AG04449 (cell line): ENCODE measurements around the gene TRAPPC4.
"Not testable (repeated sequence)": the region's sequence is repeated elsewhere in the genome, so short reads cannot be mapped to it uniquely, and the experiment has no call there.

Experiments used
- CTCF ChIA-PET: fragments of 350-600 bp; formaldehyde crosslinking; extraction: SDS; loops from one replicate; lab custom pipeline; 2021; ENCODE audit warnings: antibody characterized with exemption; lab: Yijun Ruan, JAX
- POLR2A ChIA-PET: fragments of 400-600, 350-600 bp; formaldehyde crosslinking; extraction: SDS; loops from one replicate; lab custom pipeline; 2020; ENCODE audit warnings: antibody characterized with exemption, inconsistent platforms; lab: Yijun Ruan, JAX
- DNase-seq: peaks from one replicate; pipeline ENCODE4 v3.0.0-alpha.2; 2010; ENCODE audit warnings: low read depth, low spot score
- H3K4me3 ChIP-seq: 2 replicates; pipeline ENCODE4 v1.5.1; 2011; ENCODE audit warnings: low read depth, mild to moderate bottlenecking, control low read depth, low read length
- TF ChIP-seq, protein P1 (sequence below): IDR thresholded peaks from one replicate; pipeline ENCODE4 v1.5.1; 2011; ENCODE audit warnings: mild to moderate bottlenecking, moderate library complexity, low read length, control low read depth, inconsistent platforms; ENCODE audit not compliant: insufficient read depth; ENCODE audit errors: missing control alignments

TRAPPC4 gene

DNA sequence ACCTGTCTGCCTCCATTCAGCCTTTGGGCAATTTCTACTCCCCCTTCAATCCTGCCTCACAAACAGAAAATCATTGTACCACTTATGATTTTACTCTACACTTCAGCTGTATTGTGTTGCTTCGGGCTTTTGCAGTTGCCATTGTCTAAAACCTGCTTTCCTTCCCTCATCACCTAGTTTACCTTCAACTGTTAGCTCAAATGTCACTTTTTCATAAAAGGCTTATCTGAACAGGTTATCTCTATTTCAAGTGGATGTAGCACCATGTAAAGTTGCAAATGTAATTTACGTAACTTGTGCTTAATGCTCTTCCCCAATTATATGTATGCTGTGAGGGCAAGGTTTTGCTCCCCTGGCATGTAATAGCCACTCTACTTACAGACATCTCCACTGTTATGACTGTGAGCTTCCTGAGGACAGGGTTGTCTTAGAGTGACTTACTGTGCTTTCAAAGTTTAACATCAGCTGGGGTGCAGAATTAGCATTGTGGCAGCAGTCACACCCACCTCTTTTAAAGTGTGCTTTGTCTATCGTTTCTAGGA is 5.9 kb upstream of the TRAPPC4 start:
- TF ChIP-seq, protein P1, sequence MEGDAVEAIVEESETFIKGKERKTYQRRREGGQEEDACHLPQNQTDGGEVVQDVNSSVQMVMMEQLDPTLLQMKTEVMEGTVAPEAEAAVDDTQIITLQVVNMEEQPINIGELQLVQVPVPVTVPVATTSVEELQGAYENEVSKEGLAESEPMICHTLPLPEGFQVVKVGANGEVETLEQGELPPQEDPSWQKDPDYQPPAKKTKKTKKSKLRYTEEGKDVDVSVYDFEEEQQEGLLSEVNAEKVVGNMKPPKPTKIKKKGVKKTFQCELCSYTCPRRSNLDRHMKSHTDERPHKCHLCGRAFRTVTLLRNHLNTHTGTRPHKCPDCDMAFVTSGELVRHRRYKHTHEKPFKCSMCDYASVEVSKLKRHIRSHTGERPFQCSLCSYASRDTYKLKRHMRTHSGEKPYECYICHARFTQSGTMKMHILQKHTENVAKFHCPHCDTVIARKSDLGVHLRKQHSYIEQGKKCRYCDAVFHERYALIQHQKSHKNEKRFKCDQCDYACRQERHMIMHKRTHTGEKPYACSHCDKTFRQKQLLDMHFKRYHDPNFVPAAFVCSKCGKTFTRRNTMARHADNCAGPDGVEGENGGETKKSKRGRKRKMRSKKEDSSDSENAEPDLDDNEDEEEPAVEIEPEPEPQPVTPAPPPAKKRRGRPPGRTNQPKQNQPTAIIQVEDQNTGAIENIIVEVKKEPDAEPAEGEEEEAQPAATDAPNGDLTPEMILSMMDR = no peak
- ChIA-PET CTCF (interaction anchor here (0.8 to 2.2 kb wide), 2 partner anchors 9 to 14 kb away, joined by 3 to 6 read pairs; no protein-coding TSS in a partner anchor), POLR2A (no interaction called here)
- no peak for DNase-seq
- no peak overlapping the region for H3K4me3 ChIP-seq

DNA sequence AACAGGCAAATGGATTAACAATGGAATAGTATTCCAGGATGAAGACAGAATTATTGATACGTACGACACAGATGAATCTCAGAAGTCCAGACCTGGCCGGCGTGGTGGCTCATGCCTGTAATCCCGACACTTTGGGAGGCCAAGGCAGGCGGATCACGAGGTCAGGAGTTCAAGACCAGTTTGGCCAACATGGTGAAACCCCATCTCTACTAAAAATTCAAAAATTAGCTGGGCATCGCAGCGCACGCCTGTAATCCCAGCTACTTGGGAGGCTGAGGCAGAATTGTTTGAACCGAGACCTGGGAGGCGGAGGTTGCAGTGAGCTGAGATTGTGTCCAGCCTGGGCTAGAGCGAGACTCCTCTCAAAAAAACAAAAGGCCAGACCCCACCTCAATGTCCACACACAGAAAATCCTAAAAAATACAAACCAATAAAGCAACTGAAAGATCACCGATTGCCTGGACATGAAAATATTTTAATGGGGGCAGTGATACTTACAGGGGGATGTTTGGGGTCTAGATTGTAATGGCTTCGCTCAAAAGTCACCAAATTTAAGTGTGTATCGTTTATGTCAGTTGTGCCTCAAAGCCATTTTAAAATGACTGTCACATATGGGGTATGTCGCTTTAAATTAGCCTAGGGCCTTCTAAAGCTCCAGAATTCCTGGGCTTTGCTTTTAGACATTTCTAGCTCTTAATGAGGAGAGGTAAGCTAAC is 4.2 kb upstream of the TRAPPC4 start:
- ChIA-PET CTCF (interaction anchor here (0.8 to 2.2 kb wide), 4 partner anchors 11 to 42 kb away, joined by 3 to 9 read pairs (median 4); no protein-coding TSS in a partner anchor), POLR2A (no interaction called here)
- TF ChIP-seq, protein P1 = no peak
- H3K4me3 ChIP-seq = no peak overlapping the region
- DNase-seq = no peak

DNA sequence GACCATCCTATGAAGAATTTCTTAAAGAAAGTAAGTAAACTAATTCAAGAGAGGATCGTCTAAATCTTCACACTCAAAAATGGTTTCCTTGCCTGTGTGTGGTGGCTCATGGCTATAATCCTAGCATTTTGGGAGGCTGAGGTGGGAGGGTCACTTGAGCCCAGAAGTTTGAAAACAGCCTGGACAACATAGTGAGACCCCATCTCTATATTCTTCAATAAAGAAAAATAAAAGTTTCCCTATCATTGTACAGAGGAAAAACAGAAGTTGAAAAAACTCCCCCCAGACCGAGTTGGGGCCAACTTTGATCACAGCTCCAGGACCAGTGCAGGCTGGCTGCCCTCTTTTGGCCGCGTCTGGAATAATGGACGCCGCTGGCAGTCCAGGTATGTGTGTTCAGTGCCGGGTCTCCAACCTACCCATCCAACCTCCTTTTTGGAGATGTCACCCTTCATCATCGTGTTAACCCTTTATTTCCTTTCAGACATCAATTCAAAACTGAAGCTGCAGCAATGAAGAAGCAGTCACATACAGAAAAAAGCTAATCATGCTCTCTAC is 3.4 kb upstream of the TRAPPC4 start:
- TF ChIP-seq, protein P1 = no peak
- ChIA-PET CTCF (interaction anchor here (0.6 to 1.4 kb wide), 6 partner anchors 9 to 326 kb away, joined by 3 to 9 read pairs (median 4); no protein-coding TSS in a partner anchor), POLR2A (no interaction called here)
- DNase-seq = no peak
- H3K4me3 ChIP-seq = no peak overlapping the region

DNA sequence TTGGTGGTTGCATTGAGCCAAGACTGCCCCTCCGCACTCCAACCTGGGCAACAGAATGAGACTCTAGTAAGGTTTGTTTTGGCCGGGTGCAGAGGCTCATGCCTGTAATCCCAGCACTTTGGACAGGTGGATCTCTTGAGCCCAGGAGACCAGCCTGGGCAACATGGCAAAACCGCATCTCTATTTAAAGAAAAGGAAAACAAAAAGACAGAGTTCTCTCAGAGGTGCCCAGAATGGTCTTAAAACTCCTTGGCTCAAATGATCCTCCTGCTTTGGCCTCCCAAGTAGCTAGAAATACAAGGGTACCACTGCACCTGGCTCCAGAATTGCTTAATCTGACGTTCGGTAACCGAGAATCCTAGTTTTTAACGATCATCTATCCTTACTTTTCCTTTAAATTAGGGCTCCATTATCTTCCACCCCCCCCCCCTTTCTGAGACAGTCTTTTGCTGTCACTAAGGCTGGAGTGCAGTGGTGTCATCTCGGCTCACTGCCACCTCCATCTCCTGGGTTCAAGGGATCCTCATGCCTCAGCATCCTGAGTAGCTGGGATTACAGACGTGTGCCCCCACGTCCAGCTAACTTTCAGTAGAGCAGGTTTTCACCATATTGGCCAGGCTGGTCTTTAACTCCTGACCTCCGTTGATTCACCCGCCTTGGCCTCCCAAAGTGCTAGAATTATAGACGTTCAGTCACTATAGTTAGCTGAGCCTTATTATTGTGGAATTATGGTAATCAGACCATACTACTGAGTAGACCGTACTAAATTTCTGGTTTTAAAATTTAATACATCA is 2.2 kb upstream of the TRAPPC4 start:
- no peak for DNase-seq
- ChIA-PET POLR2A (interaction anchor here (0.7 to 1.0 kb wide), 2 partner anchors 18 to 409 kb away, joined by 3 read pairs; partner anchors contain the start of genes CENATAC and PHLDB1), CTCF (interaction anchor here (0.9 to 8.5 kb wide), 6 partner anchors 13 to 327 kb away, joined by 3 to 54 read pairs (median 4); partner anchors contain the start of gene SLC37A4)
- TF ChIP-seq, protein P1 = no peak
- peak overlapping the region; percentile 18 for H3K4me3 ChIP-seq

DNA sequence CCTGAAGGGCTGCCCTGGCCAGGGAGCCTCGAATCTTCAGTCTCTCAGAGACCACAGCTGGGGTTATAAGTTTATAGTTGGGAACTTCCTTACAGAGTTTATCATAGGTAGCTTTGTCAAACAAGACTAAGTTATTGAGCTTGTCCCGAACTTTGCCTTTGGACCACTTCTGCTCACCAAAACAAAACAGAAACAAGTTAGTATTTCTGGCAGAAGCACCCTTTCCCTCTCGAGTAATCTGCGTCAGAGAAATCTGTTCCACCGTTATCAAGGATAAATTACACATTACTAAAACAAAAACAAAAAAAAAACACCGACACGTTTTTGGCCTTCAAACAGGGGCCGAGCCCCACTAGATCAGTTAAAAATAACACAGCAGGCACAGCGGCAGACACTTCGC is 1.2 kb upstream of the TRAPPC4 start:
- DNase-seq, POLR2A ChIA-PET: not testable (repeated sequence)
- CTCF ChIA-PET = interaction anchor here (0.9 to 8.5 kb wide), 2 partner anchors 14 to 87 kb away, joined by 3 to 54 read pairs; partner anchors contain the start of gene SLC37A4
- H3K4me3 ChIP-seq = peak overlapping the region; percentile 94

DNA sequence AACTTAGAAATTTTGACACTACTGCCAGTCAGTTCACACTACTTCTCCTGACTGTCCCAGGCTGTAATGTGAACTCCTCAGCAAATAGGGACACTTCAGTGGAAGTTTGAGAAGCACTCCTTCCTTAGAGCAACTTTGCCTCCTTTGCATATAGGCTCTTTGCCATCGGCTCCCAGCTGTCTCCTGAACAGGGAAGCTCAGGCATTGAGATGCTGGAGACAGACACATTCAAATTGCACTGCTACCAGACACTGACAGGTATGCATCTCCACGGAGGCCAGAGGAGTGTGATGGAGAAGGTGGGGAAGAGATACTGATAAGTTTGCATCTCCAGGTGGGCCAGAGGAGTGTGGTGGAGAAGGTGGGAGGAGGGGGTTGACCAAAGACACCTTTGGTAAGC is 1.4 kb downstream of the TRAPPC4 start:
- no peak for DNase-seq
- ChIA-PET CTCF (interaction anchor here (0.8 to 8.5 kb wide), 4 partner anchors 8 to 23 kb away, joined by 3 to 54 read pairs (median 6); partner anchors contain the start of gene SLC37A4), POLR2A (no interaction called here)
- peak overlapping the region; percentile 94 for H3K4me3 ChIP-seq
- TF ChIP-seq, protein P1 = no peak
